SK-N-SH (cell line): ENCODE measurements around the gene CCDC152. TPM values are rescaled to one million over a fixed set of nuclear protein-coding genes. Genes with fewer than 3 reads are reported as not detected.

Source experiments
- CTCF ChIA-PET: fragments of 300-600, 350-600 bp; formaldehyde crosslinking; extraction: SDS; loops from one replicate; lab custom pipeline; 2021; lab: Yijun Ruan, JAX
- POLR2A ChIA-PET: fragments of 350-600 bp; sonication (Branson Sonifier 250); formaldehyde crosslinking; extraction: SDS; loops from one replicate; lab custom pipeline; 2020; ENCODE audit warnings: antibody characterized with exemption, inconsistent platforms; lab: Yijun Ruan, JAX
- DNase-seq: peaks from one replicate; pipeline ENCODE4 v3.0.0; 2012
- H2AFZ ChIP-seq: fragments of 200-600 bp; sonication (generic); 2 replicates; pipeline ENCODE4 v1.8.1; 2016; ENCODE audit warnings: antibody characterized with exemption, mild to moderate bottlenecking, low read depth
- H3F3A ChIP-seq: fragments of 200-600 bp; sonication (generic); replicated peaks from 2 replicates; pipeline ENCODE3; 2016; ENCODE audit warnings: antibody characterized with exemption, mild to moderate bottlenecking; ENCODE audit not compliant: insufficient read depth
- H3K27ac ChIP-seq, 2 experiments: fragments of 200-500 bp in 1 of 2; fragments of 200-600 bp in 1 of 2; sonication (Bioruptor generic) in 1 of 2; sonication (generic), shearing (Covaris generic) in 1 of 2; 2 replicates each; pipeline versions ENCODE4 v1.5.1 to v1.6.1; 2014 to 2016; ENCODE audit warnings: low read depth in 2 of 2, inconsistent platforms in 1 of 2, low read length in 1 of 2, mild to moderate bottlenecking in 1 of 2, mixed read lengths in 1 of 2
- H3K27me3 ChIP-seq: fragments of 200-600 bp; sonication (generic), shearing (Covaris generic); 2 replicates; pipeline ENCODE4 v1.6.1; 2016; ENCODE audit warnings: mixed run types; ENCODE audit not compliant: insufficient read depth
- H3K36me3 ChIP-seq, 2 experiments: fragments of 200-500 bp in 1 of 2; fragments of 200-600 bp in 1 of 2; sonication (Bioruptor generic) in 1 of 2; sonication (generic) in 1 of 2; replicated peaks in 1 of 2; 2 replicates each; pipeline versions ENCODE3 to v1.5.1; 2014 to 2016; ENCODE audit warnings: low read length in 1 of 2, mild to moderate bottlenecking in 1 of 2; ENCODE audit not compliant: insufficient read depth in 2 of 2, control insufficient read depth in 1 of 2
- H3K4me1 ChIP-seq, 2 experiments: fragments of 200-500 bp in 1 of 2; fragments of 200-600 bp in 1 of 2; sonication (Bioruptor generic) in 1 of 2; sonication (generic), shearing (Covaris generic) in 1 of 2; 2 replicates each; pipeline versions ENCODE4 v1.5.1 to v1.6.1; 2014 to 2016; ENCODE audit warnings: low read depth in 1 of 2, low read length in 1 of 2, mixed run types in 1 of 2; ENCODE audit not compliant: insufficient read depth in 2 of 2, control insufficient read depth in 1 of 2
- H3K4me2 ChIP-seq: fragments of 200-600 bp; sonication (generic), shearing (Covaris generic); 2 replicates; pipeline ENCODE4 v1.6.1; 2017; ENCODE audit warnings: mixed run types
- H3K4me3 ChIP-seq, 2 experiments: fragments of 200-500 bp in 1 of 2; fragments of 200-600 bp in 1 of 2; sonication (Bioruptor generic) in 1 of 2; sonication (generic), shearing (Covaris generic) in 1 of 2; 2 replicates each; pipeline versions ENCODE4 v1.5.1 to v1.8.1; 2014 to 2016; ENCODE audit warnings: low read depth in 2 of 2, inconsistent platforms in 1 of 2, low read length in 1 of 2, mild to moderate bottlenecking in 1 of 2, mixed read lengths in 1 of 2, moderate library complexity in 1 of 2
- H3K79me2 ChIP-seq: fragments of 200-600 bp; sonication (generic); 2 replicates; pipeline ENCODE4 v1.8.1; 2017; ENCODE audit warnings: mild to moderate bottlenecking; ENCODE audit not compliant: insufficient read depth
- H3K9ac ChIP-seq: fragments of 200-600 bp; sonication (generic); 2 replicates; pipeline ENCODE4 v1.6.1; 2017; ENCODE audit warnings: mixed run types
- H3K9me2 ChIP-seq: fragments of 200-600 bp; sonication (generic); 2 replicates; pipeline ENCODE4 v1.6.1; 2017; ENCODE audit warnings: mixed run types
- H3K9me3 ChIP-seq: fragments of 200-600 bp; sonication (generic); 2 replicates; pipeline ENCODE4 v1.6.1; 2017; ENCODE audit warnings: mixed run types, mild to moderate bottlenecking, moderate library complexity
- H4K20me1 ChIP-seq: fragments of 200-600 bp; sonication (generic); 2 replicates; pipeline ENCODE4 v1.6.1; 2017; ENCODE audit warnings: mild to moderate bottlenecking, mixed run types; ENCODE audit not compliant: insufficient read depth
- CHD2 ChIP-seq: fragments of 150-350 bp; IDR thresholded peaks from 2 replicates; pipeline ENCODE4 v1.6.1; 2018; ENCODE audit warnings: low read length; ENCODE audit not compliant: partially characterized antibody
- EP300 ChIP-seq, 2 experiments: IDR thresholded peaks; 2 replicates each; pipeline versions ENCODE4 v1.4.0 to v1.6.1; 2012; ENCODE audit warnings: borderline replicate concordance in 1 of 2, low read depth in 1 of 2, low read length in 1 of 2
- EZH2phosphoT487 ChIP-seq: fragments of 200-600 bp; sonication (generic); IDR thresholded peaks from 2 replicates; pipeline ENCODE4 v1.6.1; 2017; ENCODE audit warnings: low read depth, mixed run types, mild to moderate bottlenecking, antibody characterized with exemption, moderate library complexity, borderline replicate concordance
- FOXJ3 ChIP-seq: sonication (generic); formaldehyde crosslinking; IDR thresholded peaks from 2 replicates; pipeline ENCODE4 v1.5.1; 2020; ENCODE audit warnings: mild to moderate bottlenecking, missing genetic modification reagents
- GABPA ChIP-seq: IDR thresholded peaks from 2 replicates; pipeline ENCODE4 v1.4.0; 2012; ENCODE audit warnings: low read depth, mild to moderate bottlenecking
- MXI1 ChIP-seq: IDR thresholded peaks from 2 replicates; pipeline ENCODE4 v1.6.1; 2012; ENCODE audit warnings: mild to moderate bottlenecking, low read depth, low read length, improper control_type of control experiment
- NFIC ChIP-seq: IDR thresholded peaks from 2 replicates; pipeline ENCODE4 v1.4.0; 2012; ENCODE audit warnings: borderline replicate concordance
- POLR2AphosphoS5 ChIP-seq: IDR thresholded peaks from 2 replicates; pipeline ENCODE4 v1.6.1; 2012; ENCODE audit warnings: low read depth, low read length
- RAD21 ChIP-seq: IDR thresholded peaks from 2 replicates; pipeline ENCODE4 v1.6.1; 2012; ENCODE audit warnings: mild to moderate bottlenecking, low read length
- RFX5 ChIP-seq: IDR thresholded peaks from 2 replicates; pipeline ENCODE4 v1.6.1; 2012; ENCODE audit warnings: mild to moderate bottlenecking, improper control_type of control experiment, low read length
- RXRA ChIP-seq: IDR thresholded peaks from 2 replicates; pipeline ENCODE4 v1.4.0; 2012; ENCODE audit warnings: low read depth, mild to moderate bottlenecking, borderline replicate concordance
- SMC3 ChIP-seq: IDR thresholded peaks from 2 replicates; pipeline ENCODE4 v1.6.1; 2012; ENCODE audit warnings: low read depth, low read length, improper control_type of control experiment
- TAF1 ChIP-seq: IDR thresholded peaks from 2 replicates; pipeline ENCODE4 v1.6.1; 2012; ENCODE audit warnings: low read depth, mild to moderate bottlenecking, low read length, moderate library complexity, borderline replicate concordance
- WGBS: methylation state at CpG from one replicate; pipeline ENCODE4 v1.1.6; 2017; ENCODE audit warnings: low lambda C conversion rate; 5-methylcytosine and 5-hydroxymethylcytosine counted together
- polyA plus RNA-seq, 3 experiments: library from polyadenylated mRNA; depleted of rRNA; stranded (reverse); fragments of >200 nt; gene quantifications; 2 replicates each; pipeline ENCODE4 v1.2.3, GENCODE V29; 2012
- TF ChIP-seq, protein P1 (sequence below): fragments of 150-350 bp; IDR thresholded peaks from 2 replicates; pipeline ENCODE4 v1.6.1; 2017; ENCODE audit warnings: antibody characterized with exemption, low read length, low read depth, borderline replicate concordance
- TF ChIP-seq, protein P2 (sequence below): IDR thresholded peaks from 2 replicates; pipeline ENCODE4 v1.4.0; 2012; ENCODE audit warnings: low read depth
- TF ChIP-seq, protein P3 (sequence below): IDR thresholded peaks from 2 replicates; pipeline ENCODE4; 2012
- TF ChIP-seq, protein P4 (sequence below): IDR thresholded peaks from 2 replicates; pipeline ENCODE4 v1.4.0; 2012; ENCODE audit warnings: low read depth, borderline replicate concordance
- TF ChIP-seq, protein P5 (sequence below): fragments of 150-350 bp; IDR thresholded peaks from 2 replicates; pipeline ENCODE4 v1.6.1; 2016; ENCODE audit warnings: mild to moderate bottlenecking, low read depth, low read length

The CCDC152 gene, protein sequence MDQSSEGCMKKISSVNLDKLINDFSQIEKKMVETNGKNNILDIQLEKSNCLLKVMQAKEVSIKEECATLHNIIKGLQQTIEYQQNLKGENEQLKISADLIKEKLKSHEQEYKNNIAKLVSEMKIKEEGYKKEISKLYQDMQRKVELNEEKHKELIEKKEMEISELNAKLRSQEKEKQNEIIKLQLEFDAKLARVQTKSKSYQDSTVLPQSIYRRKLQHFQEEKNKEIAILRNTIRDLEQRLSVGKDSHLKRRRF
- polyA plus RNA-seq (2012; rRNA removed), result 2.1 and 2.6 TPM in 2 replicates
- polyA plus RNA-seq (2012; cell fraction: cytosol; rRNA removed), result 3.0 and 4.0 TPM in 2 replicates
- polyA plus RNA-seq (2012; cell fraction: nucleus; rRNA removed), result 0.87 and 1.7 TPM in 2 replicates

DNA sequence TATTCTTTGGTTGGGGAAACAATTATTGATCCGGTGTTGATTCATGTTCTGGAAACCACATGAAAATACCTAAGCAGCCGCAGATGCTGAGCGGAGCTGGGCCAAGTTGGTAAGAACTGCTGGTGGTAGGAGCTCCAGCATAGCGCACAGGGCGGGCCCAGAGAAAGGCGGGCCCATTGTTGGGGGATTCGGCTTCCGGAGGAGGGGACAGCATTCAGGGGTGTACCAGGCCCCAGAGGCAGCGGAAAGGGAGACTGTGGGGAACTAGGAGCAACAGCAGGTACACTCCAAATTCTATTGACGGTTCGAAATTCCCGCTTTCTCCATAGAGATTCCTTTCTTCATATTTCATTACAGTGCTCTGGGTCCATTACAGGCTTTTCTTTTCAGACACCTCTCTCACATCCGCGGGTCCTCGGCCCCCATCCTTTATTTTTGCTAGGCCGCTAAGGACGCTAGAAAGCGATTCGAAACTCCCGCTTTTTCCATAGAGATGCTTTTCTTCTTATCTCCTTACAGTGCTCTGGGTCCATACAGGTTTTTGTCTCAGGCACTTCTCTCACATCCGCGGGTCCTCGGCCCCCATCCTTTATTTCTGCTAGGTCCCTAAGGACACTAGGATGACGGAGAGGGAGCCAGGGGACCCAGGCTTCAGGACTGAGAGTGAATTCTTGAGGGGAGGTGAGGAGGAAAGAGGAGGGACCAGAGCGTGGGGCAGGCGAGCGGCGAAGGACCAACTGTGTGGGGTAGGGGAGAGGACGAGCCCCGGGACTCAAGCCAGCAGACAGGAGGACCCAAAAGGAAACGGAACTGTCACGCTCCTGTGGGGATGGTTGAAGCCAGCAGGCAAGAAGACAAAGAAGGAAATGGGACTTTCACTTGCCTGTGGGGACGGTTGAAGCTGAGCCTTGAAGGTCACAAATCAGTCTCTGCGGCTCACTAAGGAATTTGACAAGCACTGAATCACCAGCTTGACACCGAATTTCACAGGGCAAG lies at the start of gene CCDC152:
CCDC152 (plus strand) TSS at position 213 of the 996 bp plus-strand sequence. CDS start 2,304 bp downstream, outside the sequence.
- H3K27me3 ChIP-seq, result no peaks in the 10 kb centered on the region
- peaks cover 0 to 4% of the 10 kb centered on the region in 2 experiments; a peak in 1 of 4 replicates for H3K4me1 ChIP-seq
- POLR2A ChIA-PET, result interaction anchor here (1.0 kb wide), 1 partner anchor 9 kb away, joined by 3 read pairs; no protein-coding TSS in a partner anchor
- WGBS, result 10% methylated on average over 35 of the region's 35 CpGs
- peak within 1 kb of the TSS; percentile 75 for H3K4me2 ChIP-seq
- CTCF ChIA-PET, result interaction anchor here (1.8 to 2.2 kb wide), 2 partner anchors 10 to 11 kb away, joined by 6 read pairs; no protein-coding TSS in a partner anchor
- no peak within 1 kb of the TSS for H3K27ac ChIP-seq
- DNase-seq, result peak; percentile 74
- peak within 1 kb of the TSS; percentile 63 for H3K9ac ChIP-seq
- H3K9me2 ChIP-seq, result no peaks in the 10 kb centered on the region
- H3K4me3 ChIP-seq, result peak within 1 kb of the TSS; percentile 53 to 66
- TF ChIP-seq, protein P1, sequence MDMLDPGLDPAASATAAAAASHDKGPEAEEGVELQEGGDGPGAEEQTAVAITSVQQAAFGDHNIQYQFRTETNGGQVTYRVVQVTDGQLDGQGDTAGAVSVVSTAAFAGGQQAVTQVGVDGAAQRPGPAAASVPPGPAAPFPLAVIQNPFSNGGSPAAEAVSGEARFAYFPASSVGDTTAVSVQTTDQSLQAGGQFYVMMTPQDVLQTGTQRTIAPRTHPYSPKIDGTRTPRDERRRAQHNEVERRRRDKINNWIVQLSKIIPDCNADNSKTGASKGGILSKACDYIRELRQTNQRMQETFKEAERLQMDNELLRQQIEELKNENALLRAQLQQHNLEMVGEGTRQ, result no peak
- peak; percentile 53 for TF ChIP-seq POLR2AphosphoS5
- peak; percentile 64; the same call in 1 of the 2 replicates for TF ChIP-seq TAF1
- TF ChIP-seq, protein P2, sequence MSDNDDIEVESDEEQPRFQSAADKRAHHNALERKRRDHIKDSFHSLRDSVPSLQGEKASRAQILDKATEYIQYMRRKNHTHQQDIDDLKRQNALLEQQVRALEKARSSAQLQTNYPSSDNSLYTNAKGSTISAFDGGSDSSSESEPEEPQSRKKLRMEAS, result peak; percentile 17; the same call in 1 of the 2 replicates
- peak; percentile 84 for TF ChIP-seq GABPA
- TF ChIP-seq, protein P3, sequence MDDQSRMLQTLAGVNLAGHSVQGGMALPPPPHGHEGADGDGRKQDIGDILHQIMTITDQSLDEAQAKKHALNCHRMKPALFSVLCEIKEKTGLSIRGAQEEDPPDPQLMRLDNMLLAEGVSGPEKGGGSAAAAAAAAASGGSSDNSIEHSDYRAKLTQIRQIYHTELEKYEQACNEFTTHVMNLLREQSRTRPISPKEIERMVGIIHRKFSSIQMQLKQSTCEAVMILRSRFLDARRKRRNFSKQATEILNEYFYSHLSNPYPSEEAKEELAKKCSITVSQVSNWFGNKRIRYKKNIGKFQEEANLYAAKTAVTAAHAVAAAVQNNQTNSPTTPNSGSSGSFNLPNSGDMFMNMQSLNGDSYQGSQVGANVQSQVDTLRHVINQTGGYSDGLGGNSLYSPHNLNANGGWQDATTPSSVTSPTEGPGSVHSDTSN, result peak; percentile 52
- H4K20me1 ChIP-seq, result no peaks in the 10 kb centered on the region
- no peaks in the 10 kb centered on the region for H3K9me3 ChIP-seq
- peak within 1 kb of the TSS; percentile 92 for H2AFZ ChIP-seq
- no peaks in the 10 kb centered on the region for H3K79me2 ChIP-seq
- no peaks in the 10 kb centered on the region for H3K36me3 ChIP-seq
- H3F3A ChIP-seq, result no peaks in the 10 kb centered on the region

DNA sequence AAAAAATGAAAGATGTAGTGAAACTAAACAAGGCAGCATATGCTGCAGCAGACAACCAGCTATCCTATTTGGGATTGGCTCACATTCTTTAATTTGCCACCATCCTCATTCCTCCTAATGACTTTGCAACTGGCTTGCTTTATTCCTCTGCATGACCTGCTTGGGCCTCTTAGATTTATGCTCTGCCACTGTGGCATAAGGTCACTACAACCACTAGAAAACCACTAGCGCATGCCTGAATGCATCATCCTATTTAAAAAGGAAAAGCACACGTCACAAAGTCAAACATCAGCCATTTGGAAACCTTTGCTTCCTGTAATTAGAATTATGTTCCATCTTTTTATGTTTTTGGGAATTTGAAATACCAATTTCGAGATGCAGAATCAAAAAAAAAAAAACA lies 40.8 kb upstream of the CCDC152 start:
- no peak overlapping the region for H3K27ac ChIP-seq
- no peaks in the 10 kb centered on the region for H3K79me2 ChIP-seq
- no peaks in the 10 kb centered on the region for H3K9me3 ChIP-seq
- H3K9me2 ChIP-seq, result no peaks in the 10 kb centered on the region
- H4K20me1 ChIP-seq, result no peaks in the 10 kb centered on the region
- no peaks in the 10 kb centered on the region for H3K36me3 ChIP-seq
- POLR2A ChIA-PET, result no interaction called here
- CTCF ChIA-PET, result no interaction called here
- no peak for DNase-seq
- no peak overlapping the region for H3K9ac ChIP-seq
- H3K4me3 ChIP-seq, result no peak overlapping the region
- no peak overlapping the region for H2AFZ ChIP-seq
- H3F3A ChIP-seq, result no peaks in the 10 kb centered on the region
- TF ChIP-seq POLR2AphosphoS5 (no peak), FOXJ3 (no peak), TAF1 (no peak), SMC3 (no peak), EZH2phosphoT487 (no peak), EP300 (IDR thresholded peaks at IDR 0.05; ENCODE audit: borderline replicate concordance in 1 of 2, low read depth in 1 of 2, low read length in 1 of 2) (no peak), CHD2 (no peak), RXRA (no peak), RAD21 (no peak), RFX5 (no peak), MXI1 (no peak), NFIC (no peak)
- TF ChIP-seq, protein P4, sequence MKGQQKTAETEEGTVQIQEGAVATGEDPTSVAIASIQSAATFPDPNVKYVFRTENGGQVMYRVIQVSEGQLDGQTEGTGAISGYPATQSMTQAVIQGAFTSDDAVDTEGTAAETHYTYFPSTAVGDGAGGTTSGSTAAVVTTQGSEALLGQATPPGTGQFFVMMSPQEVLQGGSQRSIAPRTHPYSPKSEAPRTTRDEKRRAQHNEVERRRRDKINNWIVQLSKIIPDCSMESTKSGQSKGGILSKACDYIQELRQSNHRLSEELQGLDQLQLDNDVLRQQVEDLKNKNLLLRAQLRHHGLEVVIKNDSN, result no peak
- TF ChIP-seq, protein P5, sequence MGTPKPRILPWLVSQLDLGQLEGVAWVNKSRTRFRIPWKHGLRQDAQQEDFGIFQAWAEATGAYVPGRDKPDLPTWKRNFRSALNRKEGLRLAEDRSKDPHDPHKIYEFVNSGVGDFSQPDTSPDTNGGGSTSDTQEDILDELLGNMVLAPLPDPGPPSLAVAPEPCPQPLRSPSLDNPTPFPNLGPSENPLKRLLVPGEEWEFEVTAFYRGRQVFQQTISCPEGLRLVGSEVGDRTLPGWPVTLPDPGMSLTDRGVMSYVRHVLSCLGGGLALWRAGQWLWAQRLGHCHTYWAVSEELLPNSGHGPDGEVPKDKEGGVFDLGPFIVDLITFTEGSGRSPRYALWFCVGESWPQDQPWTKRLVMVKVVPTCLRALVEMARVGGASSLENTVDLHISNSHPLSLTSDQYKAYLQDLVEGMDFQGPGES, result no peak
- no peaks in the 10 kb centered on the region for H3K4me1 ChIP-seq
- H3K4me2 ChIP-seq, result no peak overlapping the region
- peaks cover 6% of the 10 kb centered on the region; the same call in 1 of the 2 replicates for H3K27me3 ChIP-seq
- WGBS, result 4% methylated on average over 3 of the region's 3 CpGs
